CD4-positive, alpha-beta T cell (primary cell): ENCODE results near the gene ACE2. TPM values are rescaled to one million over a fixed set of nuclear protein-coding genes. Genes with fewer than 3 reads are reported as not detected.

Experiments
- ATAC-seq: fragments of 200-7000 bp; cut with Tn5 transposase; one replicate; pipeline ENCODE4 v1.10.0; 2022; ENCODE audit warnings: mild to moderate bottlenecking; ENCODE audit not compliant: poor library complexity
- CTCF ChIA-PET: fragments of 350-600 bp; sonication (Branson Sonifier 250); formaldehyde crosslinking; loops from one replicate; lab custom pipeline; 2021; ENCODE audit warnings: antibody characterized with exemption, inconsistent platforms; lab: Charles Lee
- POLR2A ChIA-PET: fragments of 350-600 bp; sonication (Branson Sonifier 250); formaldehyde crosslinking; loops from one replicate; lab custom pipeline; 2021; ENCODE audit warnings: antibody characterized with exemption, inconsistent platforms; lab: Charles Lee
- DNase-seq, 14 experiments: peaks; one replicate each; pipeline ENCODE4 v3.0.0-alpha.2; 2013 to 2020; ENCODE audit warnings: mixed read lengths in 2 of 14
- H3K27ac ChIP-seq, 2 donors: one replicate each; pipeline versions ENCODE4 v1.5.1 to v1.7.0; 2013; ENCODE audit warnings: low read length in 2 of 2, low read depth in 1 of 2, mild to moderate bottlenecking in 1 of 2
- H3K27me3 ChIP-seq, 2 experiments: 1 replicate in 1 of 2; 2 replicates in 1 of 2; pipeline versions ENCODE4 v1.6.1 to v1.7.0; 2013; ENCODE audit warnings: low read length in 2 of 2, control low read depth in 1 of 2, mild to moderate bottlenecking in 1 of 2, moderate library complexity in 1 of 2; ENCODE audit not compliant: insufficient read depth in 2 of 2, control insufficient read depth in 1 of 2
- H3K36me3 ChIP-seq: one replicate; pipeline ENCODE4 v1.6.1; 2013; ENCODE audit warnings: low read length, control low read depth; ENCODE audit not compliant: insufficient read depth
- H3K4me1 ChIP-seq: one replicate; pipeline ENCODE4 v1.6.1; 2013; ENCODE audit warnings: low read length, control low read depth; ENCODE audit not compliant: insufficient read depth
- H3K4me3 ChIP-seq: one replicate; pipeline ENCODE4 v1.5.1; 2013; ENCODE audit warnings: mild to moderate bottlenecking, low read length, moderate library complexity
- H3K9me3 ChIP-seq, 2 experiments: 1 replicate in 1 of 2; 2 replicates in 1 of 2; pipeline versions ENCODE4 v1.6.1 to v1.7.0; 2013; ENCODE audit warnings: low read length in 2 of 2, mild to moderate bottlenecking in 2 of 2, control low read depth in 1 of 2, moderate library complexity in 1 of 2; ENCODE audit not compliant: control insufficient read depth in 1 of 2, insufficient read depth in 1 of 2
- H3K27ac Mint-ChIP-seq: one replicate; pipeline ENCODE4 v1.8.0; 2020; ENCODE audit warnings: mixed read lengths
- H3K27me3 Mint-ChIP-seq: one replicate; pipeline ENCODE4 v1.8.0; 2021; ENCODE audit warnings: mixed read lengths
- H3K36me3 Mint-ChIP-seq: one replicate; pipeline ENCODE4 v1.8.0; 2021; ENCODE audit warnings: low read depth, mixed read lengths
- H3K4me1 Mint-ChIP-seq: one replicate; pipeline ENCODE4 v1.8.0; 2021; ENCODE audit warnings: low read depth, mixed read lengths
- H3K4me3 Mint-ChIP-seq: one replicate; pipeline ENCODE4 v1.8.0; 2020; ENCODE audit warnings: mild to moderate bottlenecking, mixed read lengths
- H3K9me3 Mint-ChIP-seq: one replicate; pipeline ENCODE4 v1.8.0; 2020; ENCODE audit warnings: mixed read lengths
- intact Hi-C, 2 experiments: fragments of 100-400 bp; cut with DNase I in 1 of 2; cut with micrococcal nuclease in 1 of 2; formaldehyde crosslinking; loops; one replicate each; pipeline versions ENCODE4 v1.15.1 to v1.9.0; 2023 to 2025; cut with DNase I, micrococcal nuclease
- total RNA-seq, 174 experiments: library from RNA in 2 of 174; stranded (reverse) in 2 of 174; gene quantifications; one replicate each; pipeline ENCODE4 v1.2.3 and lab custom pipeline; 2021 to 2026
- TF ChIP-seq, protein P1 (sequence below): fragments of 200-600 bp; IDR thresholded peaks from one replicate; pipeline ENCODE4 v1.8.0; 2022; ENCODE audit warnings: antibody characterized with exemption, mild to moderate bottlenecking

The ACE2 gene
- total RNA-seq, 2 experiments from 2014 or later = not detected

- DNase-seq (no peak), ATAC-seq (no peak)
- Mint-ChIP-seq H3K36me3 (no peaks in the 10 kb centered on the region), H3K27ac (no peak overlapping the region), H3K4me1 (no peaks in the 10 kb centered on the region), H3K9me3 (no peaks in the 10 kb centered on the region), H3K4me3 (no peak overlapping the region), H3K27me3 (peaks cover 4% of the 10 kb centered on the region)
- intact Hi-C loops = no loop called here
- H3K36me3 ChIP-seq = no peaks in the 10 kb centered on the region
- POLR2A ChIA-PET = no interaction called here
- no peaks in the 10 kb centered on the region for H3K9me3 ChIP-seq
- H3K27me3 ChIP-seq = peaks cover 0 to 4% of the 10 kb centered on the region in 2 experiments
- H3K27ac ChIP-seq = no peak overlapping the region
- no peaks in the 10 kb centered on the region for H3K4me1 ChIP-seq
- CTCF ChIA-PET = no interaction called here
- TF ChIP-seq, protein P1, sequence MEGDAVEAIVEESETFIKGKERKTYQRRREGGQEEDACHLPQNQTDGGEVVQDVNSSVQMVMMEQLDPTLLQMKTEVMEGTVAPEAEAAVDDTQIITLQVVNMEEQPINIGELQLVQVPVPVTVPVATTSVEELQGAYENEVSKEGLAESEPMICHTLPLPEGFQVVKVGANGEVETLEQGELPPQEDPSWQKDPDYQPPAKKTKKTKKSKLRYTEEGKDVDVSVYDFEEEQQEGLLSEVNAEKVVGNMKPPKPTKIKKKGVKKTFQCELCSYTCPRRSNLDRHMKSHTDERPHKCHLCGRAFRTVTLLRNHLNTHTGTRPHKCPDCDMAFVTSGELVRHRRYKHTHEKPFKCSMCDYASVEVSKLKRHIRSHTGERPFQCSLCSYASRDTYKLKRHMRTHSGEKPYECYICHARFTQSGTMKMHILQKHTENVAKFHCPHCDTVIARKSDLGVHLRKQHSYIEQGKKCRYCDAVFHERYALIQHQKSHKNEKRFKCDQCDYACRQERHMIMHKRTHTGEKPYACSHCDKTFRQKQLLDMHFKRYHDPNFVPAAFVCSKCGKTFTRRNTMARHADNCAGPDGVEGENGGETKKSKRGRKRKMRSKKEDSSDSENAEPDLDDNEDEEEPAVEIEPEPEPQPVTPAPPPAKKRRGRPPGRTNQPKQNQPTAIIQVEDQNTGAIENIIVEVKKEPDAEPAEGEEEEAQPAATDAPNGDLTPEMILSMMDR = no peak
- no peak overlapping the region for H3K4me3 ChIP-seq
These were observed 24.7 kb downstream of the ACE2 start for GRCh38 chrX:15576019-15576418.

DNA sequence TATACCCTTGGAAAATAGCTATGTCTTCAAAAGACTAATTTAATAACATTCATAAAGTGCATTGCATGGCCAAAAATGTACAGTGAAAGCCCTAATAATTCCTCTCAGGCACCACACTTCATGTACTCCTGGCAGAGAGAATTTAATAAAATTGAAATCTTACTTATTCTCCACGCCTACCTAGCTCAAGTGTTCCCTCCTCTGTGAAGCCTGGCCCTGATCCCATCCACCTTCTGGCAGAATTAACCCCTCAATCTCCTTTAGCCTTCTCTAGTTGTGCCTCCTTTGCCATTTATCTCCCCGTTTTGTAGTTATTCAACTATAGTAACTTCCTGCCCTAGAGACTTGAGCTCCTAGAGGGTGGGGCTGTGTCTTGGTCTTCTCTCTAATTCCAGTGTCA is 26.7 kb downstream of the ACE2 start:
- H3K4me3 Mint-ChIP-seq = no peak overlapping the region
- Histone ChIP-seq H3K4me1 (no peaks in the 10 kb centered on the region), H3K36me3 (no peaks in the 10 kb centered on the region), H3K27ac (no peak overlapping the region), H3K4me3 (no peak overlapping the region), H3K9me3 (no peaks in the 10 kb centered on the region), H3K27me3 (peaks cover 0 to 4% of the 10 kb centered on the region in 2 experiments)
- H3K9me3 Mint-ChIP-seq = no peaks in the 10 kb centered on the region
- POLR2A ChIA-PET = no interaction called here
- intact Hi-C loops = no loop called here
- no peak overlapping the region for H3K27ac Mint-ChIP-seq
- CTCF ChIA-PET = no interaction called here
- DNase-seq = no peak
- peaks cover 4% of the 10 kb centered on the region for H3K27me3 Mint-ChIP-seq
- no peaks in the 10 kb centered on the region for H3K36me3 Mint-ChIP-seq
- TF ChIP-seq, protein P1 = no peak
- H3K4me1 Mint-ChIP-seq = no peaks in the 10 kb centered on the region
- no peak for ATAC-seq

DNA sequence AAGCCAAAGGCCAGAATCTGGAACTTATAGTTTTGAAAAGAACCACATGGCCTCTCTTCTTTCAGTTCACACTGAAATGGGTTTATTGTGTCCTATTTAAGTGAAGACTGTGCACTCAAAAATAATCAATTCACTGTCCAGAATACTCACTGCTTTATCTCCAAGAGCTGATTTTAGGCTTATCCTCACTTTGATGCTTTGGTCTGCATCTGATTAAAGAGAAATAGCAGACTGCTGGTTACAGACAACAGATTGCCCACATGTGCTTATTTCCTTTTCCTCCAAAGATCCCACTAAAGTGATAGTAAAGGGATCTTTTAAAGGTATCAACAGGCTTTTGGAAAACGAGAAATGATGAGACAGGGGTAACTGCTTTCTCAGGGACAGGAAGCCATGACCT is 30.6 kb downstream of the ACE2 start:
- no peaks in the 10 kb centered on the region for H3K9me3 ChIP-seq
- DNase-seq (no peak), ATAC-seq (no peak)
- no peaks in the 10 kb centered on the region for H3K4me1 ChIP-seq
- no peak overlapping the region for H3K27ac ChIP-seq
- Mint-ChIP-seq H3K27ac (no peak overlapping the region), H3K4me3 (no peak overlapping the region), H3K9me3 (no peaks in the 10 kb centered on the region), H3K36me3 (no peaks in the 10 kb centered on the region), H3K4me1 (no peaks in the 10 kb centered on the region), H3K27me3 (peaks cover 22% of the 10 kb centered on the region)
- ChIA-PET POLR2A (no interaction called here), CTCF (no interaction called here)
- H3K27me3 ChIP-seq = peaks cover 0 to 4% of the 10 kb centered on the region in 2 experiments
- intact Hi-C loops = no loop called here
- H3K4me3 ChIP-seq = no peak overlapping the region
- H3K36me3 ChIP-seq = no peaks in the 10 kb centered on the region
- TF ChIP-seq, protein P1 = no peak
